IMR-90 (cell line): ENCODE data around the gene NDUFA13. TPM values are rescaled to one million over a fixed set of nuclear protein-coding genes. Genes with fewer than 3 reads are reported as not detected.

Experiments used
- ATAC-seq: fragments of 200-7000 bp; cut with Tn5 transposase; 2 replicates; pipeline ENCODE4 v1.9.1; 2020; ENCODE audit warnings: low read depth, mild to moderate bottlenecking, moderate library complexity
- BruUV-seq: library from RNA; stranded (reverse); fragments of 400-500 nt; replicated peaks from 2 replicates; lab custom pipeline; 2021; lab: Mats Ljungman, UMichigan
- CTCF ChIA-PET: fragments of 300-600 bp; formaldehyde crosslinking; extraction: SDS; loops from one replicate; lab custom pipeline; 2021; ENCODE audit warnings: antibody characterized with exemption; lab: Yijun Ruan, JAX
- POLR2A ChIA-PET: fragments of 300-600 bp; sonication (Branson Sonifier 250); formaldehyde crosslinking; loops from one replicate; lab custom pipeline; 2022; ENCODE audit warnings: antibody characterized with exemption; ENCODE audit not compliant: unreplicated experiment; lab: Charles Lee
- DNase-seq: peaks from one replicate; pipeline ENCODE4 v3.0.0; 2013
- H2AFZ ChIP-seq: replicated peaks from 2 replicates; pipeline ENCODE3; 2013; ENCODE audit warnings: low read length, mild to moderate bottlenecking; ENCODE audit not compliant: poor library complexity
- H2AK5ac ChIP-seq: 2 replicates; pipeline ENCODE4 v1.6.1; 2013; ENCODE audit warnings: low read depth, low read length, inconsistent platforms
- H2AK9ac ChIP-seq: replicated peaks from 2 replicates; pipeline ENCODE3; 2013; ENCODE audit warnings: mild to moderate bottlenecking, low read depth, low read length, moderate library complexity; ENCODE audit not compliant: poor library complexity
- H2BK120ac ChIP-seq: 2 replicates; pipeline ENCODE4 v1.6.1; 2013; ENCODE audit warnings: low read depth, low read length, inconsistent platforms
- H2BK15ac ChIP-seq: 3 replicates; pipeline ENCODE4 v1.6.1; 2013; ENCODE audit warnings: low read depth, low read length, inconsistent platforms
- H2BK20ac ChIP-seq: 2 replicates; pipeline ENCODE4 v1.6.1; 2013; ENCODE audit warnings: low read depth, mild to moderate bottlenecking, inconsistent platforms, low read length, moderate library complexity
- H2BK5ac ChIP-seq: 2 replicates; pipeline ENCODE4 v1.6.1; 2013; ENCODE audit warnings: mild to moderate bottlenecking, low read depth, low read length, inconsistent platforms; ENCODE audit not compliant: poor library complexity, severe bottlenecking
- H3K14ac ChIP-seq: replicated peaks from 2 replicates; pipeline ENCODE4 v1.6.1; 2013; ENCODE audit warnings: low read depth, low read length, inconsistent platforms
- H3K18ac ChIP-seq: 2 replicates; pipeline ENCODE4 v1.6.1; 2013; ENCODE audit warnings: low read depth, low read length, control low read depth
- H3K23ac ChIP-seq: 2 replicates; pipeline ENCODE4 v1.6.1; 2013; ENCODE audit warnings: low read depth, low read length, inconsistent platforms
- H3K27ac ChIP-seq: 2 replicates; pipeline ENCODE4 v1.5.1; 2013; ENCODE audit warnings: mild to moderate bottlenecking, control low read depth, low read length; ENCODE audit not compliant: insufficient read depth
- H3K27me3 ChIP-seq: 2 replicates; pipeline ENCODE4 v1.6.1; 2013; ENCODE audit warnings: low read length; ENCODE audit not compliant: control insufficient read depth, insufficient read depth
- H3K36me3 ChIP-seq: 2 replicates; pipeline ENCODE4 v1.6.1; 2013; ENCODE audit warnings: low read length, mixed read lengths; ENCODE audit not compliant: control insufficient read depth, insufficient read depth
- H3K4ac ChIP-seq: 2 replicates; pipeline ENCODE4 v1.6.1; 2013; ENCODE audit warnings: low read depth, low read length, inconsistent platforms
- H3K4me1 ChIP-seq: 2 replicates; pipeline ENCODE4 v1.6.1; 2013; ENCODE audit warnings: low read length, mixed read lengths; ENCODE audit not compliant: control insufficient read depth, insufficient read depth
- H3K4me2 ChIP-seq: 2 replicates; pipeline ENCODE4 v1.6.1; 2013; ENCODE audit warnings: low read depth, mild to moderate bottlenecking, control low read depth, low read length, moderate library complexity
- H3K4me3 ChIP-seq: 2 replicates; pipeline ENCODE4 v1.5.1; 2013; ENCODE audit warnings: low read depth, mild to moderate bottlenecking, control low read depth, low read length, moderate library complexity; ENCODE audit not compliant: insufficient read depth
- H3K56ac ChIP-seq: 2 replicates; pipeline ENCODE4 v1.6.1; 2013; ENCODE audit warnings: low read length, inconsistent platforms; ENCODE audit not compliant: insufficient read depth; ENCODE audit errors: extremely low read depth
- H3K79me1 ChIP-seq, 2 experiments: 2 replicates each; pipeline ENCODE4 v1.6.1; 2013; ENCODE audit warnings: low read length in 2 of 2, inconsistent platforms in 1 of 2, low read depth in 1 of 2
- H3K9ac ChIP-seq: 2 replicates; pipeline ENCODE4 v1.6.1; 2013; ENCODE audit warnings: low read depth, low read length, control low read depth
- H3K9me1 ChIP-seq: 2 replicates; pipeline ENCODE4 v1.6.1; 2013; ENCODE audit warnings: low read length, inconsistent platforms; ENCODE audit not compliant: insufficient read depth
- H3K9me3 ChIP-seq: 2 replicates; pipeline ENCODE4 v1.6.1; 2013; ENCODE audit warnings: low read length; ENCODE audit not compliant: control insufficient read depth, insufficient read depth
- H4K20me1 ChIP-seq: 2 replicates; pipeline ENCODE4 v1.6.1; 2013; ENCODE audit warnings: low read length, inconsistent platforms; ENCODE audit not compliant: insufficient read depth
- H4K5ac ChIP-seq: 2 replicates; pipeline ENCODE4 v1.6.1; 2013; ENCODE audit warnings: mild to moderate bottlenecking, low read depth, low read length, control low read depth
- H4K8ac ChIP-seq, 2 experiments: 2 replicates each; pipeline ENCODE4 v1.6.1; 2013; ENCODE audit warnings: low read depth in 2 of 2, low read length in 2 of 2, control low read depth in 1 of 2, inconsistent platforms in 1 of 2
- H4K91ac ChIP-seq: 2 replicates; pipeline ENCODE4 v1.6.1; 2013; ENCODE audit warnings: low read depth, low read length, inconsistent platforms; ENCODE audit not compliant: insufficient read depth
- BHLHE40 ChIP-seq: fragments of 150-350 bp; IDR thresholded peaks from 2 replicates; pipeline ENCODE4 v1.6.1; 2016; ENCODE audit warnings: mild to moderate bottlenecking, low read depth, low read length
- CEBPB ChIP-seq: IDR thresholded peaks from 2 replicates; pipeline ENCODE4 v1.6.1; 2012; ENCODE audit warnings: low read depth, low read length, improper control_type of control experiment
- CHD1 ChIP-seq: IDR thresholded peaks from 2 replicates; pipeline ENCODE4 v1.6.1; 2012; ENCODE audit warnings: low read depth, low read length, improper control_type of control experiment
- CTCF ChIP-seq: conservative IDR thresholded peaks from 2 replicates; pipeline ENCODE4 v1.5.1; 2012; ENCODE audit warnings: mild to moderate bottlenecking, low read depth, low read length, improper control_type of control experiment
- FOS ChIP-seq: fragments of 150-350 bp; IDR thresholded peaks from 2 replicates; pipeline ENCODE4 v1.6.1; 2016; ENCODE audit warnings: low read depth, low read length
- MAFK ChIP-seq: IDR thresholded peaks from 2 replicates; pipeline ENCODE4 v1.6.1; 2012; ENCODE audit warnings: low read depth, low read length, improper control_type of control experiment
- MAZ ChIP-seq: IDR thresholded peaks from 2 replicates; pipeline ENCODE4 v1.6.1; 2012; ENCODE audit warnings: low read depth, mild to moderate bottlenecking, low read length, improper control_type of control experiment, moderate library complexity, borderline replicate concordance
- MXI1 ChIP-seq: IDR thresholded peaks from 2 replicates; pipeline ENCODE4 v1.6.1; 2012; ENCODE audit warnings: low read depth, mild to moderate bottlenecking, low read length, moderate library complexity, borderline replicate concordance
- NFE2L2 ChIP-seq: fragments of 150-350 bp; IDR thresholded peaks from 2 replicates; pipeline ENCODE4 v1.6.1; 2016; ENCODE audit warnings: low read depth, mild to moderate bottlenecking, low read length
- POLR2A ChIP-seq: IDR thresholded peaks from 2 replicates; pipeline ENCODE4 v1.6.1; 2012; ENCODE audit warnings: mild to moderate bottlenecking, low read depth, low read length
- RAD21 ChIP-seq: IDR thresholded peaks from 2 replicates; pipeline ENCODE4 v1.6.1; 2012; ENCODE audit warnings: low read length, improper control_type of control experiment
- RCOR1 ChIP-seq: IDR thresholded peaks from 2 replicates; pipeline ENCODE4 v1.6.1; 2012; ENCODE audit warnings: mild to moderate bottlenecking, low read length, improper control_type of control experiment; ENCODE audit not compliant: insufficient replicate concordance
- RFX5 ChIP-seq: IDR thresholded peaks from 2 replicates; pipeline ENCODE4 v1.8.0; 2012; ENCODE audit warnings: low read depth, mild to moderate bottlenecking, low read length, moderate library complexity
- SMC3 ChIP-seq: fragments of 150-350 bp; IDR thresholded peaks from 2 replicates; pipeline ENCODE4 v1.6.1; 2016; ENCODE audit warnings: low read depth, mild to moderate bottlenecking, antibody characterized with exemption, low read length, moderate library complexity
- WGBS, 2 experiments: methylation state at CpG; one replicate each; pipeline versions ENCODE4 v1.1.5 to v1.1.7; 2013; ENCODE audit warnings: missing lambda C conversion rate in 2 of 2; ENCODE audit not compliant: insufficient read length in 1 of 2; ENCODE audit errors: extremely low coverage in 2 of 2; 5-methylcytosine and 5-hydroxymethylcytosine counted together
- dilution Hi-C: fragments of 300-500 bp; cut with HindIII; formaldehyde crosslinking; loops from one replicate; pipeline ENCODE4 v1.14.3; 2018; ENCODE audit warnings: low sequenced_read_pairs; ENCODE audit not compliant: unreplicated experiment
- in situ Hi-C: fragments of 300-500 bp; cut with MboI; formaldehyde crosslinking; loops from 3 replicates; pipeline ENCODE4 v1.14.3; 2019; ENCODE audit warnings: low sequenced_read_pairs, inconsistent platforms, mixed read lengths
- intact Hi-C: fragments of 100-400 bp; cut with micrococcal nuclease; formaldehyde crosslinking; loops from 2 replicates; pipeline ENCODE4 v1.10.0; 2022
- polyA plus RNA-seq, 3 experiments: library from polyadenylated mRNA; depleted of rRNA; stranded (reverse); fragments of >200 nt; gene quantifications; 2 replicates each; pipeline ENCODE4 v1.2.3, GENCODE V29; 2012; ENCODE audit warnings: low replicate concordance in 1 of 3
- total RNA-seq: library from RNA; depleted of rRNA; stranded (reverse); fragments of >200 nt; gene quantifications from 2 replicates; pipeline ENCODE4 v1.2.3, GENCODE V29; 2012
- TF ChIP-seq, protein P1 (sequence below): fragments of 150-350 bp; IDR thresholded peaks from 2 replicates; pipeline ENCODE4 v1.6.1; 2016; ENCODE audit warnings: low read depth, mild to moderate bottlenecking, low read length, moderate library complexity, borderline replicate concordance
- TF ChIP-seq, protein P2 (sequence below): fragments of 150-350 bp; IDR thresholded peaks from 2 replicates; pipeline ENCODE4 v1.6.1; 2017; ENCODE audit warnings: mild to moderate bottlenecking, antibody characterized with exemption, low read length, low read depth

NDUFA13 gene
- total and polyA plus RNA-seq, 2 of the 4 experiments (the other 2 are of a cell fraction): 30.6 to 667 TPM

GRCh38 chr19:19510432-19510831 lies 5.6 kb upstream of the NDUFA13 start:
- Histone ChIP-seq H2AK5ac (no peak overlapping the region), H4K91ac (no peak overlapping the region), H2BK5ac (no peak overlapping the region), H3K27me3 (no peaks in the 10 kb centered on the region), H3K4me1 (peaks cover under 1% of the 10 kb centered on the region; the same call in 1 of the 2 replicates), H3K27ac (no peak overlapping the region), H3K4me3 (no peak overlapping the region), H3K79me1 (peaks cover 0 to 7% of the 10 kb centered on the region in 2 experiments; a peak in 1 of 4 replicates), H4K20me1 (no peaks in the 10 kb centered on the region; the same call in 1 of the 2 replicates), H2BK120ac (no peak overlapping the region), H2BK20ac (no peak overlapping the region), H3K23ac (no peak overlapping the region), H2AK9ac (no peak overlapping the region), H3K9ac (no peak overlapping the region), H3K56ac (no peak overlapping the region), H3K9me1 (peaks cover 5% of the 10 kb centered on the region; the same call in 1 of the 2 replicates), H3K36me3 (peaks cover 13% of the 10 kb centered on the region), H3K14ac (no peak overlapping the region), H3K18ac (no peak overlapping the region), H4K8ac (no peak overlapping the region), H4K5ac (no peak overlapping the region), H3K9me3 (0 out of 2 replicates have a peak, but pooled peaks cover 3% of the 10 kb centered on the region), H3K4ac (no peak overlapping the region), H2AFZ (no peak overlapping the region), H3K4me2 (no peak overlapping the region), H2BK15ac (no peak overlapping the region)
- intact Hi-C loops: no loop called here
- no peak for TF ChIP-seq CEBPB
- TF ChIP-seq MAFK: no peak
- TF ChIP-seq, protein P1, sequence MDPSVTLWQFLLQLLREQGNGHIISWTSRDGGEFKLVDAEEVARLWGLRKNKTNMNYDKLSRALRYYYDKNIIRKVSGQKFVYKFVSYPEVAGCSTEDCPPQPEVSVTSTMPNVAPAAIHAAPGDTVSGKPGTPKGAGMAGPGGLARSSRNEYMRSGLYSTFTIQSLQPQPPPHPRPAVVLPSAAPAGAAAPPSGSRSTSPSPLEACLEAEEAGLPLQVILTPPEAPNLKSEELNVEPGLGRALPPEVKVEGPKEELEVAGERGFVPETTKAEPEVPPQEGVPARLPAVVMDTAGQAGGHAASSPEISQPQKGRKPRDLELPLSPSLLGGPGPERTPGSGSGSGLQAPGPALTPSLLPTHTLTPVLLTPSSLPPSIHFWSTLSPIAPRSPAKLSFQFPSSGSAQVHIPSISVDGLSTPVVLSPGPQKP: no peak
- no peak for TF ChIP-seq SMC3
- no peak for TF ChIP-seq RAD21
- TF ChIP-seq CTCF: no peak
- no peak for TF ChIP-seq FOS
- no peak for TF ChIP-seq CHD1
- TF ChIP-seq MAZ: no peak
- no peak for TF ChIP-seq RCOR1
- no peak for TF ChIP-seq NFE2L2
- TF ChIP-seq POLR2A: no peak
- TF ChIP-seq RFX5: no peak
- no peak for TF ChIP-seq MXI1
- TF ChIP-seq, protein P2, sequence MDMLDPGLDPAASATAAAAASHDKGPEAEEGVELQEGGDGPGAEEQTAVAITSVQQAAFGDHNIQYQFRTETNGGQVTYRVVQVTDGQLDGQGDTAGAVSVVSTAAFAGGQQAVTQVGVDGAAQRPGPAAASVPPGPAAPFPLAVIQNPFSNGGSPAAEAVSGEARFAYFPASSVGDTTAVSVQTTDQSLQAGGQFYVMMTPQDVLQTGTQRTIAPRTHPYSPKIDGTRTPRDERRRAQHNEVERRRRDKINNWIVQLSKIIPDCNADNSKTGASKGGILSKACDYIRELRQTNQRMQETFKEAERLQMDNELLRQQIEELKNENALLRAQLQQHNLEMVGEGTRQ: no peak
- no peak for TF ChIP-seq BHLHE40
- 39% methylated on average over 3 of the region's 6 CpGs; no CpG with 5 or more reads in 1 of the 2 experiments for WGBS, 2 experiments
- no TSS peak for BruUV-seq
- ChIA-PET POLR2A (no interaction called here), CTCF (no interaction called here)
- in situ Hi-C loops: no loop called here
- dilution Hi-C loops: no loop called here
- ATAC-seq: peak; percentile 46
- no peak for DNase-seq
